ENCODE data around the gene PAPPA. TPM values are rescaled to one million over a fixed set of nuclear protein-coding genes. Genes with fewer than 3 reads are reported as not detected.
A peak's percentile ranks its signal among the peaks of the same experiment; 100 is the strongest.

The PAPPA gene
- total RNA-seq, 1 donor from 2014 or later: 9.4 TPM

DNA sequence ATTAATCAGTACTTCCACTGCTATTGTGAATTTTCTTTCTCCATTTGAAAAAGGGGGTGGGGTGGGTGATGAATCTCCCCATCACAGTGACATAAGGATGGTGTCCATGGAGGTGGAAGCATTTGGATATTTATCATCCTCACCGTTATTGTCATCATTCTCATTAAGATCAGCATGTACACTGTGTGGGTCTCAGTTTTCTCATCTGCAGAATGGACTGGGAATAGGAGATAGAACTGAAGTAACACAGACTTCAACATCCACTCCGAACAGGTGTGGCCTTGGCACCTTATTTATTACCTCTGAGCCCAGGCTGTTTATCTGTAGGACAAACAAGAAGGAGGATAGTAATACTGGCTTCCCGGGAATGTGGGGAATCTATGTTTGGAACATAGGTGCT, 165.9 kb downstream of the PAPPA start:
- no peak for ATAC-seq

DNA sequence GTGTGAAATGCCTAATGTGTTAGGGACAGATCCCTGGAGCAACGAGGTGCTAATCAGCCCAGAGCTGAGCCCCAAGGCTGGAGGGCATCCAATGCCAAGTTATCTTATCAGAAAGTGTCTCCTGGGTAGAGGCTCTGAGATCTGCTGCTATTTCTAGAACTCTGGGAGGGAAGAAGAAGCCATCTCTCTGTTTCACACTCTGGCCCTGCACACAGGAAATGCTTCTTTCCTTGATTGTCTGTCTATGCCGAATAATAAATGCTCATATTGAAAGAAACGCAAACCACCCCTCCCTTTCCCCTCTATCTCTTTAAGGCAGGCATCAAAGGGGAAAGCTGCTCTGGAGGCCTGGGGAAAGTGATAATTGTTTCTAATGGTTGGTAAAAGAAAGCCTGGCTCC, 166.7 kb downstream of the PAPPA start:
- ATAC-seq: no peak

DNA sequence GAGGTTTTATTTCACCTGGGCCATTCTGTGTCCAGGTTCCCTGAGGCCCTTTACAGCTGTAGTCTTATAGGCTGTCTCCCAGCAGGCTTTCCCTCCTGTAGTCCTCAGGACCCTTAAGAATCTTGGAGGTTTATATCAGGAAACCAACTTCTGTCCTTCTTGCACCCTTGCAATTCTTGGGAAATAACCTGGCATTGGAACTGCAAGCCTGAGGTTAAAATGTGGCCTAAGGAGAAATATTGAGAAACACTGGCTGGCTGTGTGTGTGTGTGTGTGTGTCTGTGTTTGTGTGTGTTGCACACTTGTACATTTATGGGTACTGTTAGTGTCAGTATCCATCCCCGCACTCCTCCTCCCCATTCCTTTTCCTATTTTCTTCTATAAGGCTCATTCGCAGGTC, 168.9 kb downstream of the PAPPA start:
- no peak for ATAC-seq

DNA sequence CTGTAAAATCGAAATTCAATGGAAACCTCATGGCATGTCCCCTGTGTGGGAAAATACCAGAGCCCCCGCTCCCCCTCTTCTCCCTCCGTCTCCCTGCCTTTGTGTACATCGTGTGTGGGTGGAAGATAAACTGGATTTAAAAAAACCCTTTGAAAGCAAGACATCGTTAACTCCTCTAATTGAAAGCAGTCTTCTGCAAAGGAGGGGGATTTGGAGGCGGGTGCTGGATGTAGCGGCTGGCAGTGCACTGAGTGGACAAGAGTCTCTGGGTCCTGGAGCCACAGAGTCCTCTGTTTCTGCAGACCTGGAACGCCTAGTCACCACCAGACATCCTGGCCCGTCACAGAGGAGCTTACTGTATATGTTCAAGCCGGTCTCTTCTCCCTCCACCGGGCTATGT, 169.4 kb downstream of the PAPPA start:
- no peak for ATAC-seq

DNA sequence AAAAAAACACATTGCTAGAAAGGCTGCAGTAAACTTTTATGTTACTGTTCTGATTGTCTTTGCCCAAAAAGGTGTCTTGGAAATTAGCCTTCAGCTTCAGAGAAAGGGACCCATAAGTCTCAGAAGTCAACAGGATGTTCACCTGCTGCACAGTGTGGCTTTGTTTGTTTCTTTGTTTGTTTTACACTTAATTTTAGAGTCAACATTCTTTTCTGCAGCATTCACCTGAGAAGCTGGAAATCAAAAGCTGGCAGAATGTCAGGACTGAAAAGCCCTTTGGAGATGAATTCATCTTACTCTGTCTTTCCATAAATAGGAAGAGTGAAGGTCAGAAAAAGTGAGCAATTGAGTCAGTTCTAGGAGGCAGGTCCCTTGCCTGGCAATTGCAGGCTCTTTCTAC, 170.0 kb downstream of the PAPPA start:
- no peak for ATAC-seq

DNA sequence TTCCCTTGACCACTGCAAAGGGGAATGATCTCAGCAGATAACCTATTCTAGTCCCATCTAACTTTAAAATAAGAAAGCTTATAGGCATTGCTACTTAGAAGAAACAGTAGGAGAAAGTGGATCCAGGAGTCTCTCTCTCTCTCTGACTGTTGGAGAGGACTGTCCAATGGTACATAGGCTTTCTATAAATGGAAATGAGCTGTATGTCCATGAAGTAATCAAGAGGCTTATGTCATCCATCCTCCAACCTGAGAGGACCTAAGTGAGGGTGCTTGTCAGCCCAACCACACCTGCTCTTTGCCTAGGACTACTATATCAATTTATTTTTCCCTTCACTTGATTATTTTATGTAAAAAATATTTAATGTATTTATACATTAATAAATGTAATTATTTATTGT, 172.3 kb downstream of the PAPPA start:
- no peak for ATAC-seq

DNA sequence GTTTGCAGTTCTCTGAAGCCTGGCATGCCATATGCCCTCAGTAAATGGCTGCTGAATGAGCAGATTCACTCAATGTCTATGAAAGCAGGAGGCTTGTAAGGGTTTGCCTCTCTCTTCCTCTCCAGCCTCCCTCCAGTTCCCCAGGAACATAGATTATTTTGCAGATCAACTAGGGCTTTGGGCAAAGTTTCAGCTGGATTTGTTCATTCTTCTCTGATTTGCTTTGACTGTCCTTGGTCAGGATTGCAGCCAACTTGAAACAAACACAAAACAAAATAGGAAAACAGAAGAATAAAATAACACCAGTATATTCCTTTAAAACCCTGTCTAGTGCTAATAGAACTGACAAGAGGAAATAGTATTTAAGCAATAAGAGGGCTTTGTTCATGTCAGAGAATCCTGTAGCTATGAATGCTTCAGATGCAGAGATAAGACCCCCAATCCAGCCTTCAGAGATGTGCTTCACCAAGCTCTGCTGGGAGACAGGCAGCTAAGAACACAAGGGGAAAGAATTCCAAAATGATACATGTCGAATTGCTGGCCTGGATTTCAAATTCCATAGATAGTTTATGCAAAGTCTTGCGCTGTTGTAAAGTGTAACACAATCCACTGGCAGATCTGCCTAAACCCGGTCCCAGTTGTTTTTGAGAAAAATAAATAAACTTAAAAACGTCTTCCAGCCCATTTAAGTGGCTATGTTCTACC, 174.3 kb downstream of the PAPPA start:
- no peak for ATAC-seq

DNA sequence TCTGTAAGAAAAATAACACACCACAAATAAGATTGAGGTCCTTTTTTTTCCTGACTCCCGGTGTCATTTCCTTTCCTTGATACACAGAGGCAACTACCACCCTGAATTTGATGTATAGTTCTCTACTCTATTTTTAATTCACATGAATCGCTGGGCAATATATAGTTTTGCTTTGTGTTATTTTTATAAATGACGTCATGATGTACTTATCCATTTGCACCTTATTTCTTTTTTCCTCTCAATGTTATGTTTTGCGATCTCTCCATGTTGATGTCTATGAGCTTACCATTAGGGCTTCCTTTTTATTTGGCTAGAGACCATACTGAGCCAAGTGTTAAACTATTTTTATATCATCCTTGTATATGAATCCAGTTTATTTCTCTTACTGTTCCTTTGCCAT, 175.9 kb downstream of the PAPPA start:
- ATAC-seq: no peak

DNA sequence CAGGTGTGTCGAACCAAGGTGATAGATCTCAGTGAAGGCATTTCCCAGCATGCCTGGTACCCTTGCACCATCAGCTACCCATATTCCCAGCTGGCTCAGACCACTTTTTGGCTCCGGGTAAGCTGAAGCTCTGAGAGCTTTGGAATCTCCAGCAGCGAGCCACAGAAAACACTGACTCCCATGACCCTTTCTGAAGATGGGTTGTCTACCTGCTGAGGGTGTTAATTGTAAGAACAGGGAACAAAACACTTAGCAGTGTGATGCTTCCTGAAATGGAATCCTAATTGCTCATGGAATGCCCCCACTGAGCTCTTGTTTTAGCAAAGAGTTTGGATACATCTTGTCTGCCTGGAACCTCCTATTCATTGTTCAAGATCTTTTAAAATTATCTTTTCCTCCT, 177.7 kb downstream of the PAPPA start:
- ATAC-seq: no peak

DNA sequence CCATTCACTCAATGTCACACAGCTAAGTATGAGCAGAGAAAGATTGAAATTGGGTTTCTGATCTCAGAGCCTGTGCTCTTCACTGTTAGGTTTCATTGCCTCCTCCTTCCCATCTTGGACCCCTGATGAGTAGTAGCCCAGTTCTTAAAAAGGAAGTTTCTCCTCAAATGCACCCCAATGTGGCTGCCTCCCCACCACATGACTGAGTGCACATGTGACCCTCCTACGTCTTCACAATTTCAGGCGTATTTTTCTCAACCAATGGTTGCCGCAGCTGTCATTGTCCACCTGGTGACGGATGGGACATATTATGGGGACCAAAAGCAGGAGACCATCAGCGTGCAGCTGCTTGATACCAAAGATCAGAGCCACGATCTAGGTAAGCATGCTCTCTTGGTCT, 178.5 kb downstream of the PAPPA start:
- ATAC-seq: no peak

DNA sequence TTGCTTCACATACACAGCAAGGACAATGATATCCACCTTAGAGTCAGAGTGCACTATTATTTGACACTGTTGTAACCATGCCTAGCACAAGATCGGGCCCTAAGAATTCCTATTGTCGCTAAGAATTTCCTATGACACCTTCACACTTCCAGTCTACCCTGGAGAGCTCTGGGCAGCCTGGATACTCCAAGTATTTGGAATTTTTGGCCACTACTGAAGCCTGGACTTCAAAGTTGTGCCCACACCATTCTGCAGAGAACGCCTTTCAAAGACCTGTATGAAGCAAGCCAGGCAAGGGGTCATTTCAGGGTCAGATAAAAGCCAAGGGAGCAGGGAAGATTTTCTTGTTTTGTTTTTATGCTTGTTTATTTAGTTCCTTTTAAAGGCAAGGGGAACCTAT, 179.7 kb downstream of the PAPPA start:
- ATAC-seq: no peak

DNA sequence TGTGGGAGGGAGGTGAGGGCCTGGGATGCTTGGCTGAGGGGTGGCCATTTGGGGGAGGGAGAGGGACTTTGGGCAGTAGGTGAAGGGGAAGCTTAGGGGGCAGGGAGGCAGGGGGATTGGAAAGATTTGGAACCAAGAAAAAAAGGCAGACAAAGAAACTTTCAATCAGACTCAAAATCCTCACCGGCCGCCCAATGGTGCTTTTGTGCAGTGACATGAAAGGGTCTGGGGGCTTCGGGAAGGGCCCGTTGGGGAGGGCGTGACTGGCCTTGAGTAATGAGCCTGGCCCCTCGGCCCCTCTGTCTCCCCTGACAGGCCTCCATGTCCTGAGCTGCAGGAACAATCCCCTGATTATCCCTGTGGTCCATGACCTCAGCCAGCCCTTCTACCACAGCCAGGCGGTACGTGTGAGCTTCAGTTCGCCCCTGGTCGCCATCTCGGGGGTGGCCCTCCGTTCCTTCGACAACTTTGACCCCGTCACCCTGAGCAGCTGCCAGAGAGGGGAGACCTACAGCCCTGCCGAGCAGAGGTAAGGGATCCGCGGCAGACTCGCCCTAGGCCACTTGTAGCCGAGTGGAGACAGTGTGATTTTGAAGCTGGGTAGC, 181.1 kb downstream of the PAPPA start:
- no peak for ATAC-seq

DNA sequence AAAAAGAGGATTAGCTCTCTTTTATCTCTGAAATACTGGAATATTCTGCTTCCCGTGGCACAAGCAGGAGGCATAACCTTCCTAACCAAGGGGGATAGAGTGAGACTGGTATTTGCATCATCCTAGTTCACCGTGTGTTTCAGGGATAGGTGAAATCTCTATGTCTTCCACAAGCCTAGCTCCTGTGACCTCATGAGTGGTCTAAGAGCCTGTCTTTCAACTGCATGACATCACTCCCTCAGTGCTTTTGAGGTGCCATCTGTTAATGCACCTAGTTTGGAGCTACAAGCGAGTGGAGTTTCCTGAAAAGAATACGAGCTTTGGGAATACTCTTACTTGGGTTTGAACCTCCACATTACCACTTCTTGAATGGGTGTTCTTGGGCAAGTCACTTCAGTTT, 181.8 kb downstream of the PAPPA start:
- ATAC-seq: no peak

DNA sequence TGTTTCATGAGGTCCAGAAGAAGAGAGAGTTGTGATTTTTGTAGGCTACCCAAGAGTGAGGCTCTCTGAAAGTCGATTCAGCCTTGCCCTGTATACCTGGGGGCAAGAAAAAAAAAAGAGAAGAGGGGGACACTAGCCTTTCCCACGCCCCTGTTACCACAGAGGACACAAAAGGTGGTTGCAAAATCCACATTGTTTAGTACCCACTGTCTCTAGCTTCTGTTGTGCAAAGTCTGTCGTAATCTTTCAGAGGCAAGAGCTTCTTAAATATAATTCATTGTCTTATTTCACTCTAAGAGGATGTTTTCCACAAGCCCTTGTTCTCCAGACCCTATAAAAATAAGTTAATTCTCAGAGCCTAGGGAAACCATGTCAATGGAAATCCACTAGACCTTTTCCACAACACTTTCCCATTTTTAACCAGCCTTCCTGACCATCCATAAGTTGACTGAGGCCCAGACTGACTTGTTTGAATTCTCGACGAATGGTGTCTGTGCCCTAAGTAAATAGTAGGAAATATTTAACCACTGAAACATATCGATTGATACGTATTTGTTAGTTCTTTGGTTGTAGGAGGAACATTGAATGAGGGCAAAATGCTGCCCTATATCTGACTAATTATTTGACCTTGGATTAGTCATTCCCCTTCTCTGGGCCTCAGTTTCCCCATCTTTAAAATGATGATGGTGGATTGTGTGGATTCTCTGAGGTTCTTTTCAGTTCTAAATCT, 182.7 kb downstream of the PAPPA start:
- ATAC-seq: no peak

DNA sequence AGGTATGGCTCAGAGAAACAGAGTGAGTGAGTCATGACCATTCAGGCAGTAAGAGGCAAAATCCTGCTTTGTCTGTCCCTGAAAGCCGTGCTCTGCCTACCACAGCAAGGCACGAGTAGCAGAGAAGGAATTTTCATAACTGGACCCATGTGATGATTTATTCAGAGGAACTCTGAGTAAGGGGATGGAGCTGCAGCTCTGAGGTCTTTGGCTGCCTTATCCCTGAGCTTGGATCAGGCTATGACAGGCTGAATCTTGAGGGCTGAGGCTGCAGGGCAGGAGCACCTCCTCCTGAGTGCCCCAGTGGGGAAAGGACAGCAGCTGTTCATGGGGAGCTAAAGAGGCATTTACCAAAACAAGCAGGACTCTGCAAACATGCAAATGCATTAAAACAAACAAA, 183.4 kb downstream of the PAPPA start:
- ATAC-seq: peak; percentile 69

DNA sequence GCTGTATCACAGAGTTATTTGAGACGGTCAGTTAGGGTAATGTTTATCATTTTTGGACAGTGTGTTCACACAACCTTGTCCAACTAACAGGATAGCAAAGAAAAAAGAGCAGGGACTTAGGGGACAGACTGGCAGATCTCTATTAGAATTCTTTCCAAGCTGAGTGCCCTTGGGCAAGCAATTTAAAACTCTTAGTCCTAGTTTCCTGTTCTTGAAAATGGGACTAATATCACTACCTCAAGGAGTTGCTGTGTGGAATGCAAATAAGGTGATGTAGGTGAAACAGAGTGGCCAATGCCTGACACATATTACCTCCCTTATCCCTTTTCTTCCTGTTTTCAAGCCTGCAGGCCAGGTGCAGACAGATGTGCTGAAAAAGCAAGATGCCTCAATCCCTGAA, 186.7 kb downstream of the PAPPA start:
- no peak for ATAC-seq

DNA sequence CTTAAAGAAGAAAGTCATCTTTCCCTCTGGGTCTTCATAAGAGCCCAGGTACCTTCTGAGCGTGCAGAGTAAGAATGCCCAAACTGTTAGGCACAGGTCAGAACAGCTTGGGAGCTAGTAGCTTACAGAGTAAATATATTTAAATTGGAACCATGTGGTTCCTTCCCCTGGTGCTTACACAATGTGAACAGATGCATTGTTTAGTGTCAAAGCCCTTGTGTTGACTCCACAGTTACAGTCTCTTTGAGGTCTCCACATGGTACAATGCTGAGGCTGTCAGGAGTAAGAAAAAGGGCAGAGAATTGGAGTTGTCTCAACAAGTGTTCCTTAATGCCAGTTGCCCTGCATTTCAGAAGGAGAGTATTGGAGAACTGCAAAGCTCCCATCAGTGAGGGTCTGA, 188.5 kb downstream of the PAPPA start:
- ATAC-seq: no peak

DNA sequence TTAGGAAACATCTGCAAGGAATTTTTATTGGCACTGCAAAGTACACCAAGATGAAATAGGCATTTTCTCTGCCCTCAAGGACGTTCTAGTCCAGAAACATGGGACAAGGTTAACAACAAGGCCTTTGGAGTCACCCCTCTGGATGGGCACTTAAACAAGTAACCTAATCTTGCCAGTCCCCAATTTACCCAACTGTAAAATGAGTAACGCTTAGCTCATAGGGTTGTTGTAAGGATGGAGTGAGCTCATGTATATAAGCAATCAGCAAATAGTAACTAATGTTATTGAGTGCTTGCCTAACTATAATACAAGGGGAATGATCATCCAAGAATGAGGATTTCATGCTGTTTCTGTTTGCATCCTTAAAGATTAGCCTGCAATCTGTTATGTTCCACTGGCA, 189.3 kb downstream of the PAPPA start:
- ATAC-seq: no peak

DNA sequence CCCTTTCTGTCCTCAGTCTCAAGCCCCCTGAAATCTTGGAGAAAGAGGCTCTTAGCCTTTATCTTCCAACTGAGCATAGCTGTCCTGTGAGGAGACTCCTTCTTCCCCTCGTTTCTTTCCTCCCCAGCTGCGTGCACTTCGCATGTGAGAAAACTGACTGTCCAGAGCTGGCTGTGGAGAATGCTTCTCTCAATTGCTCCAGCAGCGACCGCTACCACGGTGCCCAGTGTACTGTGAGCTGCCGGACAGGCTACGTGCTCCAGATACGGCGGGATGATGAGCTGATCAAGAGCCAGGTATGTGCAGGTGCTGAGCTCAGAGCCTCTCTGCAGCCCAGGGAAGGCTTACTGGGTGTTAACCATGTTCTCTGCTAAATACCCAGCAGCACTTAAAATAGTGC, 190.8 kb downstream of the PAPPA start:
- ATAC-seq: no peak

DNA sequence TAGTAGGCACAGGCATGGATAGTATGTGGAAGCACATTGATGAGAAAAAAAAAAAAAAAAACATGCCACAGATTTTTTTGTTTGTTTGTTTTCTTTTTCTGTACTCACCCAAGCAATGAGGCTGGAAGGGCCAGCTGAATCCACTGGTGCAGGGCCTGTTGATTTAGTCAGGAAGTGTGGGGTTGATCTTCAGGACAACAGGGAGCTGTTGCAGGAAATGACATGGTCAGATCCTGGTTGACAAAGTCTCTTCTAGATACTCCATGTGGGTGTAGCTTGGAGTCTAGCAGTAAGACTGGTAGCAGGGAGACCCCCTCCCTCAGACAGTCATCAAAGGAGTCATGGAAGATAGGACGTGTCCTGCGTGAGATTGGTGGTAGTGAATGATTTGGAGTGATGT, 191.8 kb downstream of the PAPPA start:
- ATAC-seq: no peak

DNA sequence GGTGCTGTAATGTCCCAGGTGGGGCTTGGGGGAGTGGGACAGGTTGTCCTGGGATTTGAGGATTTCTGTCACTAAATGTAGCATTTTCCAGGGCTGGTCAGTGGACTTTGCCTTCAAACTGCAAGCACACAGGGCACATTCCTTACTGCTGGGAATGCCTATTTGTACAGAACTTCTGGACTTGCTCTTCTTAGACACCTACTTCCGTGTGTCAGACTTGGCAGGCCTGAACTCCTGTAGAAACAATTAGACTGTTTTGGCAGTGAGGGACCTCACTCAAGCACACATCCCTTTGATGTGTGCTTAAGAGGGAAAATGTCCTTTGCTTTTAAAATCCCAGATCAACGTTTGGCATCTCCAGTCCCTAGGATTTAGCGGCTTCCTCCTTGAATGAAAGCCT, 192.2 kb downstream of the PAPPA start:
- ATAC-seq: no peak

DNA sequence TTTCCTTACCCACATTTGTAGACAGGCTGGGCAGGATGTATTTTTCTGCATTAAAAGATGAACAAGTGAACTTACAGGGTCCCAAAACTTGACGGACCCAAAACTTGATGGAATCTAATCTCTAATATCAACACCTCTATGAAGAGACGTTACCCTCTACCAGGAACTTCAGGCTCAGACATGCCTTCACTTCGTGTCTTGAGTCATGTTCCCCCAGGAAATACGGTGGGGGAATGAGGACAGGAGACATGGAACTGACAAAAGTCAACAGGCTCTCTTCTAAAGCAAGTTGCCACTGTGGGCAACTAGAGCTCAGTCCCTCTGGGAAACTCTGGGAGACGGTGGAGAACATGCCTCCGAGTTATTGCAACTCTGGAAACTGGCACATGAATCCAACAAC, 196.1 kb downstream of the PAPPA start:
- no peak for ATAC-seq

DNA sequence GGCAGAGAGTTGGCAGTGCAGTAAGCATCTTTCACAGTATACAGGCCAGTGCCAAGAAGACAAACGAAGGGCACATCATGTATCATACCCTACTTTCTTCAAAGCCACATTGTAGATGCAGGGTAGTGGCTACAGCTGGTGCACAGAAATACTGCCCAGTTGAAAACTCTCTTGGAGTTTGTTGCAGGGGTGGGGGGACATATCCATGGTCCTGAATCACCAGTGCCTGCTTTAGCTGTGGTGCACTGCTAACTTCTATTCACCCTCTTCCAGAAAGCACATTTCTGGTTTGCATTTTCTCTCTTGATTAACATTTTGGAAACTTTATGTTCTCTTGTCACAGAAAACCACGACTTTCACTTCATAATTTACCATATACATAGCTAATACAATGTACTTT, 196.6 kb downstream of the PAPPA start:
- no peak for ATAC-seq

DNA sequence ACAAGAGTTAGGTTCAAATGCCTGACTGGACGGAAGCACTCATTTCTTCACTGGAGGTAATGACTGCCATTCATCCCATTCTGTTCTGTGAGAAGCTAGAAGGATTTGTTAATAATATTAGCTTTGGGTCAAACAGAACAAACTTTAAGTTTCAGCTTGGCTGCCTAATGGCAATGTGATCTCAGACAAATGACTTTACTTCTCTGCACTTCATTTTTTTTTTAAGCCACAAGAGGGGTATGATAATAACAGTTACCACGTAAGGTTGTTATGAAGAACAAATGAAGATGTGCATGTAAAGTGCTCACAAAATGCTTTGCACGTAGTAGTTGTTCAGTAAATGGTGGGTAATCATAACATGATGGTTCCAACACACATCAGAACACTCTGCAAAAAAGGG, 199.4 kb downstream of the PAPPA start:
- no peak for ATAC-seq

All from esophagus mucosa (tissue), 1 donor.